Measurements from ENCODE around the gene MOB3A. TPM values are rescaled to one million over a fixed set of nuclear protein-coding genes. Genes with fewer than 3 reads are reported as not detected.

MOB3A gene
- total and polyA plus RNA-seq, 11 donors = 7.1 to 32.3 (median 16.7) TPM

- H3K9me3 ChIP-seq = no peaks in the 10 kb centered on the region
- 82 to 93% (median 82%) methylated on average over 7 to 23 of the region's 23 CpGs for WGBS, 4 donors
- no peak overlapping the region for H3K4me3 ChIP-seq
- peak in 2 of 4 donors; percentile 5 for ATAC-seq
- intact Hi-C loops (cut with DNase I) = no loop called here
- no peaks in the 10 kb centered on the region for H3K27me3 ChIP-seq
- H3K27ac ChIP-seq = peak overlapping the region in 1 of 12 donors; percentile 38
- H3K36me3 ChIP-seq = peaks cover 3 to 100% (median 100%) of the 10 kb centered on the region in 9 donors
- TF ChIP-seq CTCF (IDR thresholded peaks at IDR 0.05) = no peak
- TF ChIP-seq POLR2A (IDR thresholded peaks at IDR 0.05) = no peak
- no peak for DNase-seq
- peaks cover 0 to 8% (median 0%) of the 10 kb centered on the region in 12 donors for H3K4me1 ChIP-seq
Measured at GRCh38 chr19:2112516-2113320, 16.6 kb upstream of the MOB3A start.

GRCh38 chr19:2111886-2112285 lies 15.8 kb upstream of the MOB3A start:
- no peak for ATAC-seq
- Histone ChIP-seq H3K4me1 (peaks cover 0 to 8% (median 0%) of the 10 kb centered on the region in 12 donors), H3K36me3 (peaks cover 3 to 100% (median 98%) of the 10 kb centered on the region in 9 donors), H3K27ac (no peak overlapping the region), H3K9me3 (no peaks in the 10 kb centered on the region), H3K4me3 (no peak overlapping the region), H3K27me3 (no peaks in the 10 kb centered on the region)
- intact Hi-C loops (cut with DNase I) = no loop called here
- no peak for TF ChIP-seq CTCF (IDR thresholded peaks at IDR 0.05)
- TF ChIP-seq POLR2A (IDR thresholded peaks at IDR 0.05) = no peak
- WGBS, 4 donors = 87 to 93% (median 92%) methylated on average over 12 to 20 of the region's 20 CpGs
- DNase-seq = no peak

GRCh38 chr19:2111425-2111824 lies 15.3 kb upstream of the MOB3A start:
- Histone ChIP-seq H3K27me3 (no peaks in the 10 kb centered on the region), H3K9me3 (no peaks in the 10 kb centered on the region), H3K27ac (no peak overlapping the region), H3K36me3 (peaks cover 3 to 100% (median 98%) of the 10 kb centered on the region in 9 donors), H3K4me1 (peaks cover 0 to 8% (median 0%) of the 10 kb centered on the region in 12 donors), H3K4me3 (no peak overlapping the region)
- DNase-seq = no peak
- 93 to 96% (median 94%) methylated on average over 14 to 22 of the region's 22 CpGs for WGBS, 4 donors
- TF ChIP-seq CTCF (IDR thresholded peaks at IDR 0.05) (no peak), POLR2A (IDR thresholded peaks at IDR 0.05) (no peak)
- no peak for ATAC-seq
- intact Hi-C loops (cut with DNase I) = no loop called here

GRCh38 chr19:2110822-2111221 lies 14.7 kb upstream of the MOB3A start:
- Histone ChIP-seq H3K27me3 (no peaks in the 10 kb centered on the region), H3K9me3 (no peaks in the 10 kb centered on the region), H3K4me1 (peaks cover 0 to 8% (median 0%) of the 10 kb centered on the region in 12 donors), H3K4me3 (no peak overlapping the region), H3K36me3 (peaks cover 3 to 100% (median 98%) of the 10 kb centered on the region in 9 donors), H3K27ac (no peak overlapping the region)
- ATAC-seq (no peak), DNase-seq (no peak)
- intact Hi-C loops (cut with DNase I) = no loop called here
- 91 to 97% (median 94%) methylated on average over 8 to 13 of the region's 13 CpGs for WGBS, 4 donors
- peak in 1 of 12 donors; percentile 7 for TF ChIP-seq CTCF (IDR thresholded peaks at IDR 0.05)
- no peak for TF ChIP-seq POLR2A (IDR thresholded peaks at IDR 0.05)
